Breast epithelium (tissue), 3 donors: Measurements from ENCODE around the gene KLRD1.
"Not testable (repeated sequence)": the region's sequence is repeated elsewhere in the genome, so short reads cannot be mapped to it uniquely, and the experiment has no call there.

Source experiments
- CTCF ChIP-seq, 3 donors: fragments of 450-650 bp; IDR thresholded peaks; one replicate each; pipeline ENCODE4 v1.5.1; 2016 to 2017; ENCODE audit warnings: antibody characterized with exemption in 3 of 3, mild to moderate bottlenecking in 3 of 3, moderate library complexity in 3 of 3
- POLR2A ChIP-seq: fragments of 450-650 bp; IDR thresholded peaks from one replicate; pipeline ENCODE4 v1.6.1; 2016; ENCODE audit warnings: antibody characterized with exemption, mild to moderate bottlenecking, moderate library complexity
- POLR2AphosphoS5 ChIP-seq, 3 donors: sonication (generic); formaldehyde crosslinking; IDR thresholded peaks; one replicate each; pipeline ENCODE4 v1.6.1; 2017; ENCODE audit warnings: antibody characterized with exemption in 3 of 3

GRCh38 chr12:10328691-10329090 lies 21.0 kb downstream of the KLRD1 start:
- TF ChIP-seq CTCF (IDR thresholded peaks at IDR 0.05); POLR2A; POLR2AphosphoS5 (IDR thresholded peaks at IDR 0.05): not testable (repeated sequence)
